Caco-2 (cell line): ENCODE measurements around the gene MT1M. TPM values are rescaled to one million over a fixed set of nuclear protein-coding genes. Genes with fewer than 3 reads are reported as not detected.
A peak's percentile ranks its signal among the peaks of the same experiment; 100 is the strongest.

Experiments
- BruUV-seq: library from RNA; stranded (reverse); fragments of 400-500 nt; replicated peaks from 2 replicates; lab custom pipeline; 2021; lab: Mats Ljungman, UMichigan
- CTCF ChIA-PET: fragments of 300-600 bp; sonication (Branson Sonifier 250); formaldehyde crosslinking; loops from one replicate; lab custom pipeline; 2022; ENCODE audit warnings: antibody characterized with exemption; lab: Charles Lee
- POLR2A ChIA-PET: fragments of 300-600 bp; sonication (Branson Sonifier 250); formaldehyde crosslinking; loops from one replicate; lab custom pipeline; 2022; ENCODE audit warnings: antibody characterized with exemption; lab: Charles Lee
- DNase-seq, 2 experiments: peaks; one replicate each; pipeline versions ENCODE4 v3.0.0 to v3.0.0-alpha.2; 2020 to 2022
- H3K27me3 ChIP-seq: replicated peaks from 2 replicates; pipeline ENCODE4 v1.6.0; 2011; ENCODE audit warnings: low read length; ENCODE audit not compliant: control insufficient read depth, insufficient read depth
- H3K36me3 ChIP-seq: 2 replicates; pipeline ENCODE4 v1.5.1; 2011; ENCODE audit warnings: low read length; ENCODE audit not compliant: control insufficient read depth, insufficient read depth
- H3K4me1 ChIP-seq: fragments of 250-450 bp; sonication (Bioruptor Pico); 2 replicates; pipeline ENCODE4 v1.5.1; 2020; ENCODE audit warnings: mild to moderate bottlenecking
- H3K4me3 ChIP-seq: 2 replicates; pipeline ENCODE4 v1.5.1; 2011; ENCODE audit warnings: low read depth, mild to moderate bottlenecking, control low read depth, low read length
- H3K9me3 ChIP-seq: fragments of 250-450 bp; sonication (Bioruptor Pico); 2 replicates; pipeline ENCODE4 v1.5.1; 2020; ENCODE audit warnings: mild to moderate bottlenecking, moderate library complexity
- H3K27ac Mint-ChIP-seq: one replicate; pipeline ENCODE4 v1.8.0; 2022; ENCODE audit warnings: mixed read lengths; ENCODE audit not compliant: unreplicated experiment
- H3K27me3 Mint-ChIP-seq: one replicate; pipeline ENCODE4 v1.8.0; 2022; ENCODE audit warnings: mixed read lengths; ENCODE audit not compliant: insufficient read depth, unreplicated experiment
- H3K36me3 Mint-ChIP-seq: one replicate; pipeline ENCODE4 v1.8.0; 2022; ENCODE audit warnings: mild to moderate bottlenecking, mixed read lengths; ENCODE audit not compliant: insufficient read depth, unreplicated experiment
- H3K4me1 Mint-ChIP-seq: one replicate; pipeline ENCODE4 v1.8.0; 2022; ENCODE audit warnings: low read depth, mixed read lengths; ENCODE audit not compliant: unreplicated experiment
- H3K4me3 Mint-ChIP-seq: one replicate; pipeline ENCODE4 v1.8.0; 2022; ENCODE audit warnings: mild to moderate bottlenecking, moderate library complexity, mixed read lengths; ENCODE audit not compliant: unreplicated experiment
- H3K9me3 Mint-ChIP-seq: one replicate; pipeline ENCODE4 v1.8.0; 2022; ENCODE audit warnings: mixed read lengths; ENCODE audit not compliant: unreplicated experiment
- intact Hi-C: fragments of 100-400 bp; cut with micrococcal nuclease; formaldehyde crosslinking; loops from one replicate; pipeline ENCODE4 v1.10.0; 2022; ENCODE audit not compliant: unreplicated experiment
- total RNA-seq: library from RNA; stranded (reverse); gene quantifications from 2 replicates; pipeline ENCODE4 v1.2.3, GENCODE V29; 2022
- TF ChIP-seq, protein P1 (sequence below), 2 experiments: fragments of 200-600 bp in 1 of 2; IDR thresholded peaks; 1 replicate in 1 of 2; 2 replicates in 1 of 2; pipeline versions ENCODE4 v1.5.1 to v1.8.0; 2011 to 2022; ENCODE audit warnings: antibody characterized with exemption in 1 of 2, control low read depth in 1 of 2, inconsistent platforms in 1 of 2, low read depth in 1 of 2, low read length in 1 of 2, mild to moderate bottlenecking in 1 of 2, moderate library complexity in 1 of 2; ENCODE audit not compliant: insufficient read depth in 1 of 2, severe bottlenecking in 1 of 2, unreplicated experiment in 1 of 2

MT1M gene
- total RNA-seq, 1 experiment from 2014 or later, result not detected

DNA sequence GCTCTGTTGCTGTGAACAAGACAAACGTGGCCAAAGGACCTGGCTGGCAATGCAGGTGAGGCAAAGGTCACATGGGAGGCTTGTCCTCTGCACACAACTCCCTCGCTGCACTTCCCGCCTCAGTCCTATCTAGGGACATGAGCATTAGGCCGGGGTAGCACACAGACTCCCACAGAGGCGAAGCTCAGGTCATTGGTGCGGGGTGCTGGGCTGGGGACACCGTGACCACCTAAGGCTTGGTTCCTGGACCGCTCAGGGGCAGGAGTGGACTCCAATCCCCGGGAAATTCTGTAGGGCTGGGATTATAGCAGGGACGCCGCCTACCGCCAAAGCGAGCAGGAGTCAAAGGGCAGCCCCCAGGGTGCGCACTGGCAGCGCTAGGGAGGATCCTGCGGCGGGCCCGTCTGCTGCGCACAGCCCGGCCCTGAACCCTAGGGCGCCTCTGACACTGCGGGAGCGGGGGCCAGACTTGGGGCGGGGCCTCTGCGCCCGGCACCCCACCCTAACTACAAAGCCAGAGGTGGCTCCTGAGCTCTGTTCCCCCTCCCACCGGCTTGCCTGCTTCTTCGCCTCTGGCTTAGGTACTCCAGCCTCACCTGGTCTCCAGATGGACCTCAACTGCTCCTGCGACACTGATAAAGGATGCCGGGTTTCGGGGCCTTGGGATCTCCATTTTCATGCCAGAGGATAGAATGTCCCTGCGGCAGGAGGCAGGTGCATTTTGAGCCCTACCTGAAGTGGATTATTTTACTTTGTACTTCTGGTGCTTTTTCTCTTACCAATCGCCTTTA, 15.4 kb downstream of the MT1M start:
- H3K4me1 ChIP-seq, result peaks cover 18% of the 10 kb centered on the region
- Mint-ChIP-seq H3K36me3 (no peaks in the 10 kb centered on the region), H3K27me3 (peaks cover 10% of the 10 kb centered on the region), H3K27ac (no peak overlapping the region), H3K4me1 (peaks cover 8% of the 10 kb centered on the region), H3K4me3 (no peak overlapping the region), H3K9me3 (no peaks in the 10 kb centered on the region)
- no TSS peak for BruUV-seq
- intact Hi-C loops, result no loop called here
- H3K9me3 ChIP-seq, result no peaks in the 10 kb centered on the region
- ChIA-PET POLR2A (no interaction called here), CTCF (no interaction called here)
- no peaks in the 10 kb centered on the region for H3K36me3 ChIP-seq
- no peaks in the 10 kb centered on the region for H3K27me3 ChIP-seq
- no peak overlapping the region for H3K4me3 ChIP-seq
- no peak for DNase-seq
- TF ChIP-seq, protein P1, sequence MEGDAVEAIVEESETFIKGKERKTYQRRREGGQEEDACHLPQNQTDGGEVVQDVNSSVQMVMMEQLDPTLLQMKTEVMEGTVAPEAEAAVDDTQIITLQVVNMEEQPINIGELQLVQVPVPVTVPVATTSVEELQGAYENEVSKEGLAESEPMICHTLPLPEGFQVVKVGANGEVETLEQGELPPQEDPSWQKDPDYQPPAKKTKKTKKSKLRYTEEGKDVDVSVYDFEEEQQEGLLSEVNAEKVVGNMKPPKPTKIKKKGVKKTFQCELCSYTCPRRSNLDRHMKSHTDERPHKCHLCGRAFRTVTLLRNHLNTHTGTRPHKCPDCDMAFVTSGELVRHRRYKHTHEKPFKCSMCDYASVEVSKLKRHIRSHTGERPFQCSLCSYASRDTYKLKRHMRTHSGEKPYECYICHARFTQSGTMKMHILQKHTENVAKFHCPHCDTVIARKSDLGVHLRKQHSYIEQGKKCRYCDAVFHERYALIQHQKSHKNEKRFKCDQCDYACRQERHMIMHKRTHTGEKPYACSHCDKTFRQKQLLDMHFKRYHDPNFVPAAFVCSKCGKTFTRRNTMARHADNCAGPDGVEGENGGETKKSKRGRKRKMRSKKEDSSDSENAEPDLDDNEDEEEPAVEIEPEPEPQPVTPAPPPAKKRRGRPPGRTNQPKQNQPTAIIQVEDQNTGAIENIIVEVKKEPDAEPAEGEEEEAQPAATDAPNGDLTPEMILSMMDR (IDR thresholded peaks at IDR 0.05; ENCODE audit: insufficient read depth in 1 of 2, low read depth in 1 of 2, low read length in 1 of 2, severe bottlenecking in 1 of 2, unreplicated experiment in 1 of 2), result no peak

DNA sequence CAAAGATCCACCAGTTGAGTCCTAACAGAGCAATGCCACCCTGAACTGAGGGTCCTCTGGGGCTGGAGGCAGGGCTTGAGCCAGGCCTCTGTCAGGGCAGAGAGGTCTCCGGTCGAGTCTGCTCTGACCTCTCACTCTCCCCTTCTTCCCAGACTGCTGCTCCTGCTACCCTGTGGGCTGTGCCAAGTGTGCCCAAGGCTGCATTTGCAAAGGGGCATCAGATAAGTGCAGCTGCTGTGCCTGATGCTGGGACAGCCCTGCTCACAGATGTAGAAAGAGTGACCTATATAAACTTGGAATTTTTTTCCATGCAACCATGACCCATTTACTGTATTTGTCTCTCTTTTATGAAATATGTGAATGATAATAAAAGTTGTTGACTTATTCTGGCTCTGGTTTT, 16.8 kb downstream of the MT1M start:
- no TSS peak for BruUV-seq
- no peaks in the 10 kb centered on the region for H3K36me3 Mint-ChIP-seq
- ChIA-PET CTCF (interaction anchor here (1.2 kb wide), 1 partner anchor 49 kb away, joined by 3 read pairs; no protein-coding TSS in a partner anchor), POLR2A (no interaction called here)
- H3K27ac Mint-ChIP-seq, result no peak overlapping the region
- no peaks in the 10 kb centered on the region for H3K27me3 ChIP-seq
- no peak overlapping the region for H3K4me3 ChIP-seq
- no peak for DNase-seq
- H3K9me3 ChIP-seq, result no peaks in the 10 kb centered on the region
- no peaks in the 10 kb centered on the region for H3K36me3 ChIP-seq
- intact Hi-C loops, result loop anchor here (1.0 kb wide), 1 partner anchor 8 kb away; the partner anchor contains the start of gene MT1F
- H3K9me3 Mint-ChIP-seq, result no peaks in the 10 kb centered on the region
- H3K4me1 Mint-ChIP-seq, result no peaks in the 10 kb centered on the region
- H3K4me1 ChIP-seq, result peaks cover 18% of the 10 kb centered on the region
- peaks cover 7% of the 10 kb centered on the region for H3K27me3 Mint-ChIP-seq
- TF ChIP-seq, protein P1 (IDR thresholded peaks at IDR 0.05; ENCODE audit: insufficient read depth in 1 of 2, low read depth in 1 of 2, low read length in 1 of 2, severe bottlenecking in 1 of 2, unreplicated experiment in 1 of 2), result no peak
- H3K4me3 Mint-ChIP-seq, result no peak overlapping the region

DNA sequence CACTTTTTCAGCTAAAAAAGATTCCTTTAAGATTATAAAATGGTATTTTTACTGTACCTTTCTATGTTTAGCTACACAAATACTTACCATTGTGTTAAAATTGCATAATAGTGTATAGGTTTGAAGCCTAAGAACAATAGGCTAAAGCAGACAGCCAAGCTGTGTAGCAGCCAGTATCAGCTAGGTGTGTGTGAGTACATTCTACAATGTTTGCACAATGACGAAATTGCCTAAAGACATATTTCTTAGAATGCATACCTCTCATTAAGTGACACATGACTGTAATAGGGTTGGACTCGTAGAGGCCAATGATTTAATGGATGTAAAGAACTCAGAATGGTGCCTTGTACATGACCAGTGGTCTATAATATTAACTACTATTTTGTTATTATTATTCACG, 17.4 kb downstream of the MT1M start:
- intact Hi-C loops, result loop anchor here (1.0 kb wide), 1 partner anchor 7 kb away; the partner anchor contains the start of gene MT1F
- TF ChIP-seq, protein P1 (IDR thresholded peaks at IDR 0.05; ENCODE audit: insufficient read depth in 1 of 2, low read depth in 1 of 2, low read length in 1 of 2, severe bottlenecking in 1 of 2, unreplicated experiment in 1 of 2), result no peak
- Mint-ChIP-seq H3K9me3 (no peaks in the 10 kb centered on the region), H3K4me1 (no peaks in the 10 kb centered on the region), H3K4me3 (no peak overlapping the region), H3K27ac (no peak overlapping the region), H3K36me3 (no peaks in the 10 kb centered on the region), H3K27me3 (peaks cover 6% of the 10 kb centered on the region)
- no peaks in the 10 kb centered on the region for H3K27me3 ChIP-seq
- peak in 1 of 2 experiments; percentile 37 for DNase-seq
- no peaks in the 10 kb centered on the region for H3K9me3 ChIP-seq
- BruUV-seq, result no TSS peak
- no peaks in the 10 kb centered on the region for H3K36me3 ChIP-seq
- H3K4me1 ChIP-seq, result peaks cover 18% of the 10 kb centered on the region
- H3K4me3 ChIP-seq, result no peak overlapping the region
- ChIA-PET POLR2A (no interaction called here), CTCF (interaction anchor here (0.6 to 1.2 kb wide), 2 partner anchors 24 to 49 kb away, joined by 3 read pairs; partner anchors contain the start of gene MT1E)
